Testis (tissue), 3 donors: Measurements from ENCODE around the gene SEC14L1. TPM values are rescaled to one million over a fixed set of nuclear protein-coding genes. Genes with fewer than 3 reads are reported as not detected.

Experiments used
- DNase-seq: peaks from one replicate; pipeline ENCODE4 v3.0.0-alpha.2; 2019
- H3K27ac ChIP-seq, 2 donors: fragments of 200-600 bp; sonication (generic); one replicate each; pipeline ENCODE4 v1.5.1; 2019
- H3K27me3 ChIP-seq: fragments of 200-600 bp; sonication (generic); one replicate; pipeline ENCODE4 v1.5.1; 2019
- H3K36me3 ChIP-seq: fragments of 200-600 bp; sonication (generic); one replicate; pipeline ENCODE4 v1.5.1; 2017; ENCODE audit warnings: low read depth; ENCODE audit errors: missing control alignments
- H3K4me1 ChIP-seq: fragments of 200-600 bp; sonication (generic); one replicate; pipeline ENCODE4 v1.5.1; 2019
- H3K4me3 ChIP-seq, 2 donors: fragments of 200-600 bp; sonication (generic); one replicate each; pipeline ENCODE4 v1.5.1; 2017 to 2019
- H3K9me3 ChIP-seq: fragments of 200-600 bp; sonication (generic); one replicate; pipeline ENCODE4 v1.5.1; 2017
- CTCF ChIP-seq, 3 experiments: fragments of 450-650 bp in 2 of 3; fragments of 200-600 bp in 1 of 3; sonication (generic) in 1 of 3; IDR thresholded peaks; one replicate each; pipeline ENCODE4 v1.5.1; 2016 to 2019; ENCODE audit warnings: antibody characterized with exemption in 3 of 3, mild to moderate bottlenecking in 2 of 3, moderate library complexity in 1 of 3
- POLR2A ChIP-seq: fragments of 450-650 bp; IDR thresholded peaks from one replicate; pipeline ENCODE4 v1.6.1; 2017; ENCODE audit warnings: antibody characterized with exemption, mild to moderate bottlenecking, moderate library complexity
- WGBS, 2 donors: methylation state at CpG; one replicate each; pipeline ENCODE4 v1.1.5; 2018; 5-methylcytosine and 5-hydroxymethylcytosine counted together
- intact Hi-C: fragments of 100-400 bp; cut with DNase I; formaldehyde crosslinking; loops from one replicate; pipeline ENCODE4 v1.15.1; 2023; ENCODE audit warnings: low total_unique reads
- polyA plus RNA-seq: library from polyadenylated mRNA; stranded (reverse); fragments of 350-450 nt; fragmentation: Illumina TruSeq; extraction: RNeasy Lipid Tissue Mini Kit (QIAGEN cat#74804); gene quantifications from one replicate; pipeline ENCODE4 v1.2.3, GENCODE V29; 2014; ENCODE audit warnings: low read depth, low replicate concordance; ENCODE audit not compliant: insufficient read depth
- total RNA-seq, 2 donors: library from RNA; depleted of rRNA; stranded (reverse); fragments of >200 nt; gene quantifications; one replicate each; pipeline ENCODE4 v1.2.3, GENCODE V29; 2016

Gene SEC14L1
- total and polyA plus RNA-seq, 3 donors from 2014 or later, result 143 to 262 (median 240) TPM

- no peak for DNase-seq
- Histone ChIP-seq H3K9me3 (no peaks in the 10 kb centered on the region), H3K4me1 (peaks cover 50% of the 10 kb centered on the region), H3K36me3 (no peaks in the 10 kb centered on the region), H3K27ac (peak overlapping the region; percentile 12 to 95), H3K27me3 (no peaks in the 10 kb centered on the region), H3K4me3 (no peak overlapping the region)
- 77 to 82% methylated on average over 4 of the region's 4 CpGs for WGBS, 2 donors
- intact Hi-C loops, result no loop called here
- TF ChIP-seq POLR2A (no peak), CTCF (IDR thresholded peaks at IDR 0.05) (no peak)
Observed at GRCh38 chr17:77144227-77144626, 3.5 kb downstream of the SEC14L1 start.

GRCh38 chr17:77145224-77145611, 4.4 kb downstream of the SEC14L1 start:
- TF ChIP-seq CTCF (IDR thresholded peaks at IDR 0.05) (no peak), POLR2A (no peak)
- Histone ChIP-seq H3K4me3 (no peak overlapping the region), H3K36me3 (no peaks in the 10 kb centered on the region), H3K9me3 (no peaks in the 10 kb centered on the region), H3K4me1 (peaks cover 50% of the 10 kb centered on the region), H3K27ac (peak overlapping the region; percentile 66 to 95), H3K27me3 (no peaks in the 10 kb centered on the region)
- 71 to 88% methylated on average over 3 of the region's 3 CpGs for WGBS, 2 donors
- DNase-seq, result no peak
- intact Hi-C loops, result no loop called here

GRCh38 chr17:77145612-77146245, 5.0 kb downstream of the SEC14L1 start:
- no peak for TF ChIP-seq POLR2A
- no peak for TF ChIP-seq CTCF (IDR thresholded peaks at IDR 0.05)
- Histone ChIP-seq H3K4me1 (peaks cover 55% of the 10 kb centered on the region), H3K27me3 (no peaks in the 10 kb centered on the region), H3K36me3 (no peaks in the 10 kb centered on the region), H3K9me3 (no peaks in the 10 kb centered on the region), H3K27ac (peak overlapping the region; percentile 66 to 95), H3K4me3 (no peak overlapping the region)
- 41 to 46% methylated on average over 8 of the region's 8 CpGs for WGBS, 2 donors
- intact Hi-C loops, result no loop called here
- peak; percentile 92 for DNase-seq

- Histone ChIP-seq H3K27ac (peak overlapping the region; percentile 73 to 95), H3K27me3 (no peaks in the 10 kb centered on the region), H3K9me3 (no peaks in the 10 kb centered on the region), H3K4me3 (no peak overlapping the region), H3K36me3 (no peaks in the 10 kb centered on the region), H3K4me1 (peaks cover 60% of the 10 kb centered on the region)
- intact Hi-C loops, result no loop called here
- no peak for DNase-seq
- 45 to 47% methylated on average over 5 of the region's 5 CpGs for WGBS, 2 donors
- no peak for TF ChIP-seq POLR2A
- no peak for TF ChIP-seq CTCF (IDR thresholded peaks at IDR 0.05)
Observed at GRCh38 chr17:77146246-77146632, 5.5 kb downstream of the SEC14L1 start.

- intact Hi-C loops, result no loop called here
- H3K4me3 ChIP-seq, result no peak overlapping the region
- H3K27ac ChIP-seq, result peak overlapping the region; percentile 73 to 95
- H3K36me3 ChIP-seq, result no peaks in the 10 kb centered on the region
- H3K27me3 ChIP-seq, result no peaks in the 10 kb centered on the region
- TF ChIP-seq CTCF (IDR thresholded peaks at IDR 0.05) (no peak), POLR2A (no peak)
- H3K9me3 ChIP-seq, result no peaks in the 10 kb centered on the region
- 78 to 82% methylated on average over 17 of the region's 17 CpGs for WGBS, 2 donors
- peak; percentile 69 for DNase-seq
- peaks cover 59% of the 10 kb centered on the region for H3K4me1 ChIP-seq
Observed at GRCh38 chr17:77146882-77147281, 6.1 kb downstream of the SEC14L1 start.
